Measurements from ENCODE around the gene PIP5K1C. TPM values are rescaled to one million over a fixed set of nuclear protein-coding genes. Genes with fewer than 3 reads are reported as not detected.
A peak's percentile ranks its signal among the peaks of the same experiment; 100 is the strongest.

Gene PIP5K1C
- total RNA-seq, 2 donors from 2014 or later = 16.6 to 30.7 TPM

DNA sequence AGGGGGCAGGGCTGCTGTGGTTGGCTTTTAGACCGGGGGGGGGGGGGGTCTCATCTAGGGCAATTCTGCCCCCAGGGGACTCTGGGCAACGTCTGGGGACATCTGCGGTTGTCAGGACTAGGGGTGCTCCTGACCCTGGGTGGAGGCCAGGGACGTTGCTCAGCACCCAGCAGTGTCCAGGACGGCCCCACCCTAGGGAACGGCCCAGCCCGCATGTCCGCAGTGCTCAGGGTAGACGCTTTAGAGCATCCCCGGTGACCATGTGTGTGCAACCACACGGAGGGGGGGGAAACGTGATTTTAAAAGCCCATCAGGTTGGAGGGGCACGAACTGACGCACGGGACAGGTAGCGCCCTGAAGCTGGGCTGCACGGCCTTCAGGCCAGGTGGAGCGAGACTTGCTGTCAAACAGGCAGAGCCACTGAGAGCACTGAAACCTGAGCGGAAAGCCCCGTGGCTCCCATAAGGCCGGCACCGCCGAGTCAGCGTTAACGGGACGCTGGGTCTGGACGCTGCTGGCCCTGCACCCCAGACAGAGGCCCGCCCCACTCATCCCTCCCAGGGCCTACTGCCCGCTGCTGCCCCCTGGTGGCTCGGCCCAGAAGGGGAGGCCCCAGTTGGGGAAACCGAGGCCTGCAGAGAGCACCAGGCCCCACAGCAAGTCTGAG lies 82.0 kb downstream of the PIP5K1C start:
- WGBS, 2 donors = 52 to 90% methylated on average over 8 to 28 of the region's 31 CpGs
- H3K4me3 ChIP-seq = no peak overlapping the region
- ATAC-seq = peak; percentile 60
- no peaks in the 10 kb centered on the region for H3K4me1 ChIP-seq
- peaks cover 0 to 2% of the 10 kb centered on the region in 2 donors for H3K36me3 ChIP-seq (replicated peaks in 1 of 2; ENCODE audit: insufficient read depth in 1 of 2, low read depth in 2 of 2)
- peak; percentile 44 to 62 (median 54) for DNase-seq
- no peak for TF ChIP-seq POLR2A (IDR thresholded peaks at IDR 0.05)
- TF ChIP-seq, protein P1, sequence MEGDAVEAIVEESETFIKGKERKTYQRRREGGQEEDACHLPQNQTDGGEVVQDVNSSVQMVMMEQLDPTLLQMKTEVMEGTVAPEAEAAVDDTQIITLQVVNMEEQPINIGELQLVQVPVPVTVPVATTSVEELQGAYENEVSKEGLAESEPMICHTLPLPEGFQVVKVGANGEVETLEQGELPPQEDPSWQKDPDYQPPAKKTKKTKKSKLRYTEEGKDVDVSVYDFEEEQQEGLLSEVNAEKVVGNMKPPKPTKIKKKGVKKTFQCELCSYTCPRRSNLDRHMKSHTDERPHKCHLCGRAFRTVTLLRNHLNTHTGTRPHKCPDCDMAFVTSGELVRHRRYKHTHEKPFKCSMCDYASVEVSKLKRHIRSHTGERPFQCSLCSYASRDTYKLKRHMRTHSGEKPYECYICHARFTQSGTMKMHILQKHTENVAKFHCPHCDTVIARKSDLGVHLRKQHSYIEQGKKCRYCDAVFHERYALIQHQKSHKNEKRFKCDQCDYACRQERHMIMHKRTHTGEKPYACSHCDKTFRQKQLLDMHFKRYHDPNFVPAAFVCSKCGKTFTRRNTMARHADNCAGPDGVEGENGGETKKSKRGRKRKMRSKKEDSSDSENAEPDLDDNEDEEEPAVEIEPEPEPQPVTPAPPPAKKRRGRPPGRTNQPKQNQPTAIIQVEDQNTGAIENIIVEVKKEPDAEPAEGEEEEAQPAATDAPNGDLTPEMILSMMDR (IDR thresholded peaks at IDR 0.05) = peak; percentile 62 to 81 (median 74)
- H3K9me3 ChIP-seq = no peaks in the 10 kb centered on the region
- intact Hi-C loops (cut with DNase I) = loop anchor here (10.0 kb wide), 1 partner anchor 323 kb away; no protein-coding TSS in a partner anchor
- no peaks in the 10 kb centered on the region for H3K27me3 ChIP-seq
- H3K27ac ChIP-seq = no peak overlapping the region

- WGBS, 2 donors = 67 to 78% methylated on average over 18 to 19 of the region's 19 CpGs
- no peaks in the 10 kb centered on the region for H3K4me1 ChIP-seq
- no peaks in the 10 kb centered on the region for H3K27me3 ChIP-seq
- intact Hi-C loops (cut with DNase I) = loop anchor here (10.0 kb wide), 1 partner anchor 323 kb away; no protein-coding TSS in a partner anchor
- H3K4me3 ChIP-seq = no peak overlapping the region
- no peaks in the 10 kb centered on the region for H3K36me3 ChIP-seq (replicated peaks in 1 of 2; ENCODE audit: insufficient read depth in 1 of 2, low read depth in 2 of 2)
- H3K27ac ChIP-seq = no peak overlapping the region
- TF ChIP-seq POLR2A (IDR thresholded peaks at IDR 0.05) = no peak
- TF ChIP-seq, protein P1 (IDR thresholded peaks at IDR 0.05) = no peak
- ATAC-seq (no peak), DNase-seq (no peak)
- H3K9me3 ChIP-seq = no peaks in the 10 kb centered on the region
Measured at GRCh38 chr19:3617463-3617862, 82.8 kb downstream of the PIP5K1C start.

DNA sequence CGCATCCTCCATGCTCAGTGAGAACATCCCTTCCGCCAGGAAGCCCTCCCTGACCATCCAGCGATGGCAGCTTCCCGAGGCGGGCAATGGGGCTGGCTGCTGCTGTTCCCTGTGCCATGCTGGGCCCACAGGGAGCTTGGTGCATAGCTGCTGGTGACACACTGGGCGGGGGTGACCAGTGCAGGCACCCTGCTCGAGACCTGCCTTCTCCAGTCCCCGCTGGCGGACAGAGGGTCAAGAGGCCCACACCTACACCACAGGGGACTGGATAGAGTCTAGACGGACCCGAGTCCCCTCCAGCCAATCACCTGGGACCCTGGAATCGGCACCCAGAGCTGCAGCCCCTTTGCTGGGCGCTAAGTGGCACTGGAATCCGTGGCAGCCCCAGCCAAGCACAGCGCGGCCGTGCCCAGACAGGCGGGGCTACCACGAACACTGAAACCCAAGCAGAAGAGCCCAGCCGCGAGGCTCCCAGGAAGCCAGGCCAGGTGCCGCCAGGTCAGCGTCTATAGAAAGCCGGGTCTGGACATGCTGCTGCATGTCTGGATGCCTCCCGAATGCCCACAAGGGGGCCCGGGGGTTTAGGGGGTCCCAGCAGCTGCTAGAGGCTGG lies 84.6 kb downstream of the PIP5K1C start:
- no peak for ATAC-seq
- no peaks in the 10 kb centered on the region for H3K27me3 ChIP-seq
- H3K27ac ChIP-seq = no peak overlapping the region
- TF ChIP-seq POLR2A (IDR thresholded peaks at IDR 0.05) = no peak
- TF ChIP-seq, protein P1 (IDR thresholded peaks at IDR 0.05) = no peak
- H3K4me3 ChIP-seq = no peak overlapping the region
- intact Hi-C loops (cut with DNase I) = loop anchor here (10.0 kb wide), 1 partner anchor 321 kb away; no protein-coding TSS in a partner anchor
- H3K36me3 ChIP-seq (replicated peaks in 1 of 2; ENCODE audit: insufficient read depth in 1 of 2, low read depth in 2 of 2) = peaks cover 2 to 5% of the 10 kb centered on the region in 2 donors
- 90 to 95% methylated on average over 9 to 24 of the region's 26 CpGs for WGBS, 2 donors
- no peaks in the 10 kb centered on the region for H3K4me1 ChIP-seq
- DNase-seq = no peak
- no peaks in the 10 kb centered on the region for H3K9me3 ChIP-seq

DNA sequence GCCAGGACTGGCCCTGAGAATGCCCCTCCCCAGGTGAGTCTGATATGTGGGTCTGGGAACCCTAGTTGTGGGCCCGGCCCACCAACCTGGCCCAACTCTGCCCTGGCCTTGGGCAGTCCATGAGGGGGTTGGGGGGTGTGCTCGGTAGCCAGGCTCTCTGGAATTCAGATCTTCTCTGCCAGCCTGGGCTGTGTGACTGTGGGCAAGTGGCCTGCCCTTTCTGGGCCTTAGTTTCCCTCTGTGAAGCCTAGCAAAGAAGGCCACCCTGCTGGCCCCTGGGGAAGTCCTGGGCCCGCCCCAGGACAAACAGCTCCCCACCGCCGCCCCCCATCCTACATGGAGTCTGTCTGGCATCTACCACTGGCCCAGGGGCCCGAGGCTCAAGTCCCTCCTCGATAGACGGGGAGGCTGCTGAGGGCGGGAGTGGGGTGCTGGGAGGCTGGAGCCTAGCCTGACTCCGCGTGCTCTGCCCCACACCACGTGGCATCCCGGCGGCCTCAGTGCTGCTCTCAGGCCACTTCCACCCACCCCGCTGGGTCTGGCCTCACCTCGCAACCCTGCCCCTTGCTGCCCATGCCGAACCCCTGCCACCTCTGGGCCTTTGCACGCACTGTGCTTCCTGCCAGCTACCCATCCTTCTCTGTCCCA lies 85.3 kb downstream of the PIP5K1C start:
- DNase-seq = no peak
- TF ChIP-seq, protein P1 (IDR thresholded peaks at IDR 0.05) = no peak
- TF ChIP-seq POLR2A (IDR thresholded peaks at IDR 0.05) = no peak
- Histone ChIP-seq H3K9me3 (no peaks in the 10 kb centered on the region), H3K27me3 (no peaks in the 10 kb centered on the region), H3K4me1 (no peaks in the 10 kb centered on the region), H3K27ac (no peak overlapping the region), H3K4me3 (no peak overlapping the region), H3K36me3 (replicated peaks in 1 of 2; ENCODE audit: insufficient read depth in 1 of 2, low read depth in 2 of 2) (peaks cover 2 to 5% of the 10 kb centered on the region in 2 donors)
- ATAC-seq = no peak
- 92 to 100% methylated on average over 4 to 15 of the region's 18 CpGs for WGBS, 2 donors
- intact Hi-C loops (cut with DNase I) = loop anchor here (10.0 kb wide), 1 partner anchor 320 kb away; no protein-coding TSS in a partner anchor

Measured in body of pancreas (tissue), 4 donors.